GM10248 (cell line): Measurements from ENCODE around the gene PEX11A.

Source experiments
- CTCF ChIA-PET: fragments of 300-600 bp; sonication (Branson Sonifier 250); formaldehyde crosslinking; extraction: SDS; loops from one replicate; lab custom pipeline; 2021; ENCODE audit warnings: antibody characterized with exemption; lab: Yijun Ruan, JAX
- POLR2A ChIA-PET: fragments of 350-650 bp; sonication (Branson Sonifier 250); formaldehyde crosslinking; extraction: SDS; loops from one replicate; lab custom pipeline; 2020; ENCODE audit warnings: antibody characterized with exemption; lab: Yijun Ruan, JAX
- DNase-seq: peaks from one replicate; pipeline ENCODE4 v3.0.0; 2012; ENCODE audit errors: extremely low spot score
- TF ChIP-seq, protein P1 (sequence below): IDR thresholded peaks from 2 replicates; pipeline ENCODE4 v1.5.1; 2012; ENCODE audit warnings: mild to moderate bottlenecking, low read depth; ENCODE audit errors: extremely low read depth, missing control alignments, control extremely low read depth

The PEX11A gene

DNA sequence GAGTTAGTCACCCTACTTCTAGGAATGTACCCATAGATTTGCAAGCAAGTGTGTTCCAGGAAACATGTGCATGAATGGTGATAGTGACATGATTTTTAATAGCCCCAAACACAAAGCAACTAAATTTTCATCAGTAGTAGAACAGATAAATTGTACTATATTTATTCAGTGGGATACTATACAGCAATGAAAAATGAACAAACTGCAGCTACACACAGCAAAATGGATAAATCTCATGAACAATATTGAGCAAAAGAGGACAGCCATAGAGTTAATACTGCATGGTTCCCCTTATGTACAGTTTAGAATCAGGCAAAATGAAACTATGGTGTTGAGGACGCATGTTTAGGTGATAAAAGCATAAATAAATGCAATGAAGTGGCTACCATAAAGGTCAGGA is 34.5 kb upstream of the PEX11A start:
- ChIA-PET POLR2A (no interaction called here), CTCF (interaction anchor here (1.3 kb wide), 1 partner anchor 15 kb away, joined by 3 read pairs; no protein-coding TSS in a partner anchor)
- TF ChIP-seq, protein P1, sequence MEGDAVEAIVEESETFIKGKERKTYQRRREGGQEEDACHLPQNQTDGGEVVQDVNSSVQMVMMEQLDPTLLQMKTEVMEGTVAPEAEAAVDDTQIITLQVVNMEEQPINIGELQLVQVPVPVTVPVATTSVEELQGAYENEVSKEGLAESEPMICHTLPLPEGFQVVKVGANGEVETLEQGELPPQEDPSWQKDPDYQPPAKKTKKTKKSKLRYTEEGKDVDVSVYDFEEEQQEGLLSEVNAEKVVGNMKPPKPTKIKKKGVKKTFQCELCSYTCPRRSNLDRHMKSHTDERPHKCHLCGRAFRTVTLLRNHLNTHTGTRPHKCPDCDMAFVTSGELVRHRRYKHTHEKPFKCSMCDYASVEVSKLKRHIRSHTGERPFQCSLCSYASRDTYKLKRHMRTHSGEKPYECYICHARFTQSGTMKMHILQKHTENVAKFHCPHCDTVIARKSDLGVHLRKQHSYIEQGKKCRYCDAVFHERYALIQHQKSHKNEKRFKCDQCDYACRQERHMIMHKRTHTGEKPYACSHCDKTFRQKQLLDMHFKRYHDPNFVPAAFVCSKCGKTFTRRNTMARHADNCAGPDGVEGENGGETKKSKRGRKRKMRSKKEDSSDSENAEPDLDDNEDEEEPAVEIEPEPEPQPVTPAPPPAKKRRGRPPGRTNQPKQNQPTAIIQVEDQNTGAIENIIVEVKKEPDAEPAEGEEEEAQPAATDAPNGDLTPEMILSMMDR, result no peak
- DNase-seq, result no peak

DNA sequence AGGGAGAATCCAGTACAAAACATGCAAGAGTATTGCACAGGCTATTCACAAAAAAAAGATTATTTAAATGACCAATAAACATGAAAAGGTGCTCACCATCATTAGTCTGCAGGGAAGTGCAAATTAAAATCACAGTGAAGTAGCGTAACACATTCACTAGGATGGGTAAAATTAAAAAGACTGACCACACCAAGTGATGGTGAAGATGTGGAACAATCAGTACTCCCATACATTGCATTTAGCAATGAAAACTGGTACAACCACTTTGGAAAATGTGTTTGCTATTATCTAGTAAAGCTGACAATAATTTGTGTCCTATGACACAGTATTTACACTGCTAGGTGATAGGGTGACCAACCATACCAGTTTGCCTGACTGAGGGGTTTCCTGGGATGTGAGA is 34.1 kb upstream of the PEX11A start:
- TF ChIP-seq, protein P1, result no peak
- no peak for DNase-seq
- POLR2A ChIA-PET, result no interaction called here
- CTCF ChIA-PET, result interaction anchor here (1.0 to 1.3 kb wide), 2 partner anchors 15 to 67 kb away, joined by 3 read pairs; no protein-coding TSS in a partner anchor

DNA sequence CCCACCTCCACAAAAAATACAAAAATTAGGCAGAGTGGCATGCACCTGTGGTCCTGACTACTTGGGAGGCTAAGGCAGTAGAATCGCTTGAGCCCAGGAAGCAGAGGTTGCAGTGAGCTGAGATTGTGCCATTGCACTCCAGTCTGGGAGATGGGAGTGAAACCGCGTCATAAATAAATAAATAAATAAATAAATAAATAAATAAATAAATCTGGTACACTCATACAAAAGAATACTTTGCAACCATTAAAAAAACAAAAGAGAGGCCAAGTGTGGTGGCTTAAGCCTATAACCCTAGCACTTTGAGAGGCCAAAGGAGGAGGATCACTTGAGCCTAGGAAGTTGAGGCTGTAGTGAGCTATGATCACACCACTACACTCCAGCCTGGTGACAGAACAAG is 32.5 kb upstream of the PEX11A start:
- no peak for DNase-seq
- ChIA-PET CTCF (interaction anchor here (1.1 to 1.5 kb wide), 2 partner anchors 17 to 38 kb away, joined by 3 to 6 read pairs; no protein-coding TSS in a partner anchor), POLR2A (no interaction called here)
- TF ChIP-seq, protein P1, result no peak

DNA sequence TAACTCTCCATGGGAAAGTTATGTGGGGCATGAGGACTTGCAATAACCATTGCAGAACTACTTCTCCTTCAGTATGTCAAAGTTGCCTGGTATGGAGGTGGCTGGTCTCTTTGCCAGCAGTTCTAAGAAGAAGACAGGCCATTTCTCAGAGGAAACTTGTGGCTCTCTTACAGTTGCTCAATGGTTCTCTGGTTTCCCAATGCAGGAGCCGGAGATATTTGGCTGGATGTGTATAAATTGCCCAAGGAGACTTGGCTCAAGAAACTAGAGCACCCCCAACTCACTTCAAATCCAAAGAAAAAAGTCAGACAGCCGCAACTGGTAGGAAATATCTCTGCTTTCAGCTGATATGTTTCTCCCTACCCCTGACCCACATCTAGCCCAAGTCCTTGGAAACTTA is 24.2 kb upstream of the PEX11A start:
- ChIA-PET POLR2A (no interaction called here), CTCF (no interaction called here)
- no peak for DNase-seq
- TF ChIP-seq, protein P1, result no peak

DNA sequence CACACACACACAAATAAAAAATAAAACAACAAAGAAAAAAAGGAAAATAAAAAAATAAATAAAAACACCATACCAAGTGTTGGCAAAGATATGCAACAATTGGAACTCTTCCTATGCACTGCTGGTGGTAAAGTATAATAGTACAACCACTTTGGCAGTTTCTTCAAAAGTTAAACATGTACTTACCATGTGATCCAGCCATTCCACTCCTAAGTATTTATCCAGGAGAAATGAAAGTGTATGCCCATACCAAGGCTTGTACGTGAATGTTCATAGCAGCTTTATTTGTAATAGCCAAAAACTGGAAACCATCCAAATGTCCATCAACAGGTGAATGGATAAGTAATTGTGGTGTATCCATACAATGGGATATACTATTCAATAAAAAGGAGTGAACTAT is 17.0 kb upstream of the PEX11A start:
- CTCF ChIA-PET, result interaction anchor here (1.1 kb wide), 1 partner anchor 26 kb away, joined by 3 read pairs; no protein-coding TSS in a partner anchor
- POLR2A ChIA-PET, result no interaction called here
- DNase-seq, result no peak
- TF ChIP-seq, protein P1, result no peak

DNA sequence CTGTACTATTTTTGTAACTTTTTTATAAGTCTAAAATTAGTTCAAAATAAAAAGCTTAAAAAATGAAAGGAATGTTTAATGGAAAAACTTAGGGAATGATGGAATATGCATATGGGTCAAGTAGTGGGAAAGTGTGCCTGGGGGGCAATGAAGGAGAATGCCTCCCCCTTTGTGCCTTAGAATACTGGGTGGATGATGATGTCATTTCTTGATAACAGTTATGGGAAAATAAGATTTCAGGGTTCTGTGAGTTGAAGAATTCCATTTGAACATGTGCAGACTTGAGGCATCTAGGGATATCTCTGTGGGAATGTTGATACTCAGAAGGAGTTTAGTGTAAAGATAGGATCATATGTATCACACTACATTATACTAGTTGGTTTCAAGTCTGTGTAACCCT is 13.9 kb upstream of the PEX11A start:
- CTCF ChIA-PET, result interaction anchor here (1.9 kb wide), 1 partner anchor 14 kb away, joined by 5 read pairs; no protein-coding TSS in a partner anchor
- no peak for DNase-seq
- TF ChIP-seq, protein P1, result no peak
- POLR2A ChIA-PET, result no interaction called here
